T-helper 2 cell treated with Interferon-gamma antibody and Interleukin-4, amounts not matched to agents 5 μg/mL and 100 μg/mL, for 36 hours (primary cell): ENCODE data around the gene NTRK1.

Experiments used
- DNase-seq: peaks from one replicate; pipeline ENCODE4 v3.0.0; 2021; ENCODE audit warnings: low spot score
- H3K27ac Mint-ChIP-seq: one replicate; pipeline ENCODE4 v1.8.0; 2021; ENCODE audit warnings: mild to moderate bottlenecking, mixed read lengths
- H3K27me3 Mint-ChIP-seq: one replicate; pipeline ENCODE4 v1.8.0; 2021; ENCODE audit warnings: low read depth, mixed read lengths
- H3K36me3 Mint-ChIP-seq: one replicate; pipeline ENCODE4 v1.8.0; 2021; ENCODE audit warnings: low read depth, mixed read lengths
- H3K4me1 Mint-ChIP-seq: one replicate; pipeline ENCODE4 v1.8.0; 2021; ENCODE audit warnings: low read depth, mixed read lengths
- H3K4me3 Mint-ChIP-seq: one replicate; pipeline ENCODE4 v1.8.0; 2022; ENCODE audit warnings: mild to moderate bottlenecking, moderate library complexity, mixed read lengths
- H3K9me3 Mint-ChIP-seq: one replicate; pipeline ENCODE4 v1.8.0; 2021; ENCODE audit warnings: mixed read lengths

Gene NTRK1

GRCh38 chr1:156897078-156897825, 36.6 kb downstream of the NTRK1 start:
- Mint-ChIP-seq H3K4me1 (peaks cover 5% of the 10 kb centered on the region), H3K27ac (no peak overlapping the region), H3K9me3 (no peaks in the 10 kb centered on the region), H3K36me3 (no peaks in the 10 kb centered on the region), H3K4me3 (no peak overlapping the region), H3K27me3 (peaks cover 56% of the 10 kb centered on the region)
- DNase-seq = no peak

GRCh38 chr1:156898161-156898566, 37.5 kb downstream of the NTRK1 start:
- no peak overlapping the region for H3K27ac Mint-ChIP-seq
- DNase-seq = no peak
- no peaks in the 10 kb centered on the region for H3K9me3 Mint-ChIP-seq
- peaks cover 5% of the 10 kb centered on the region for H3K4me1 Mint-ChIP-seq
- H3K4me3 Mint-ChIP-seq = no peak overlapping the region
- peaks cover 54% of the 10 kb centered on the region for H3K27me3 Mint-ChIP-seq
- H3K36me3 Mint-ChIP-seq = no peaks in the 10 kb centered on the region

GRCh38 chr1:156898971-156899664, 38.5 kb downstream of the NTRK1 start:
- no peak for DNase-seq
- no peak overlapping the region for H3K27ac Mint-ChIP-seq
- peaks cover 48% of the 10 kb centered on the region for H3K27me3 Mint-ChIP-seq
- no peak overlapping the region for H3K4me3 Mint-ChIP-seq
- H3K9me3 Mint-ChIP-seq = no peaks in the 10 kb centered on the region
- H3K36me3 Mint-ChIP-seq = no peaks in the 10 kb centered on the region
- peaks cover 5% of the 10 kb centered on the region for H3K4me1 Mint-ChIP-seq

GRCh38 chr1:156899956-156900718, 39.5 kb downstream of the NTRK1 start:
- peaks cover 41% of the 10 kb centered on the region for H3K27me3 Mint-ChIP-seq
- H3K36me3 Mint-ChIP-seq = no peaks in the 10 kb centered on the region
- H3K4me1 Mint-ChIP-seq = peaks cover 5% of the 10 kb centered on the region
- H3K4me3 Mint-ChIP-seq = no peak overlapping the region
- H3K27ac Mint-ChIP-seq = no peak overlapping the region
- no peaks in the 10 kb centered on the region for H3K9me3 Mint-ChIP-seq
- no peak for DNase-seq

- Mint-ChIP-seq H3K4me3 (no peak overlapping the region), H3K36me3 (no peaks in the 10 kb centered on the region), H3K27me3 (peaks cover 38% of the 10 kb centered on the region), H3K27ac (no peak overlapping the region), H3K4me1 (peaks cover 5% of the 10 kb centered on the region), H3K9me3 (no peaks in the 10 kb centered on the region)
- DNase-seq = no peak
Measured at GRCh38 chr1:156900896-156901589, 40.4 kb downstream of the NTRK1 start.

GRCh38 chr1:156901590-156901900, 40.9 kb downstream of the NTRK1 start:
- DNase-seq = no peak
- Mint-ChIP-seq H3K27me3 (peaks cover 36% of the 10 kb centered on the region), H3K27ac (no peak overlapping the region), H3K36me3 (no peaks in the 10 kb centered on the region), H3K4me3 (no peak overlapping the region), H3K9me3 (no peaks in the 10 kb centered on the region), H3K4me1 (peaks cover 5% of the 10 kb centered on the region)

GRCh38 chr1:156901966-156902915, 41.6 kb downstream of the NTRK1 start:
- Mint-ChIP-seq H3K9me3 (no peaks in the 10 kb centered on the region), H3K27ac (no peak overlapping the region), H3K36me3 (no peaks in the 10 kb centered on the region), H3K4me3 (no peak overlapping the region), H3K27me3 (peaks cover 31% of the 10 kb centered on the region), H3K4me1 (peaks cover 8% of the 10 kb centered on the region)
- DNase-seq = no peak

- Mint-ChIP-seq H3K4me1 (peaks cover 5% of the 10 kb centered on the region), H3K27ac (no peak overlapping the region), H3K27me3 (peaks cover 23% of the 10 kb centered on the region), H3K4me3 (no peak overlapping the region), H3K36me3 (no peaks in the 10 kb centered on the region), H3K9me3 (no peaks in the 10 kb centered on the region)
- no peak for DNase-seq
Measured at GRCh38 chr1:156903328-156904091, 42.8 kb downstream of the NTRK1 start.

- Mint-ChIP-seq H3K36me3 (no peaks in the 10 kb centered on the region), H3K9me3 (no peaks in the 10 kb centered on the region), H3K4me1 (peaks cover 3% of the 10 kb centered on the region), H3K27ac (no peak overlapping the region), H3K27me3 (peaks cover 16% of the 10 kb centered on the region), H3K4me3 (no peak overlapping the region)
- DNase-seq = no peak
Measured at GRCh38 chr1:156904187-156904959, 43.7 kb downstream of the NTRK1 start.

GRCh38 chr1:156905176-156905575, 44.5 kb downstream of the NTRK1 start:
- no peaks in the 10 kb centered on the region for H3K36me3 Mint-ChIP-seq
- no peak overlapping the region for H3K4me3 Mint-ChIP-seq
- no peak for DNase-seq
- H3K27me3 Mint-ChIP-seq = peaks cover 12% of the 10 kb centered on the region
- H3K27ac Mint-ChIP-seq = no peak overlapping the region
- H3K4me1 Mint-ChIP-seq = peaks cover 3% of the 10 kb centered on the region
- H3K9me3 Mint-ChIP-seq = no peaks in the 10 kb centered on the region

GRCh38 chr1:156905651-156906050, 45.0 kb downstream of the NTRK1 start:
- no peak overlapping the region for H3K27ac Mint-ChIP-seq
- peaks cover 9% of the 10 kb centered on the region for H3K27me3 Mint-ChIP-seq
- H3K4me1 Mint-ChIP-seq = peaks cover 3% of the 10 kb centered on the region

More at GRCh38 chr1:156905651-156906050, 45.0 kb downstream of the NTRK1 start:
- Mint-ChIP-seq H3K9me3 (no peaks in the 10 kb centered on the region), H3K36me3 (no peaks in the 10 kb centered on the region), H3K4me3 (no peak overlapping the region)
- no peak for DNase-seq
